Measurements from ENCODE around the gene GNS.

Gene GNS

GRCh38 chr12:64753427-64753826 is 5.8 kb downstream of the GNS start:
- Histone ChIP-seq H3K9ac (ENCODE audit: low read length in 5 of 5) (peak overlapping the region in 2 of 5 donors; percentile 28 to 53), H3K9me3 (ENCODE audit: control insufficient read depth in 5 of 5, low read length in 5 of 5) (no peaks in the 10 kb centered on the region), H3K27me3 (ENCODE audit: control insufficient read depth in 5 of 5, insufficient read depth in 4 of 5, low read length in 5 of 5) (no peaks in the 10 kb centered on the region), H3K4me3 (ENCODE audit: low read depth in 1 of 5, low read length in 5 of 5) (no peak overlapping the region), H3K36me3 (ENCODE audit: control insufficient read depth in 5 of 5, insufficient read depth in 5 of 5, low read length in 5 of 5) (peaks cover 4 to 20% (median 14%) of the 10 kb centered on the region in 5 donors), H3K4me1 (ENCODE audit: control insufficient read depth in 5 of 5, insufficient read depth in 5 of 5, low read length in 5 of 5) (peaks cover 4 to 48% (median 43%) of the 10 kb centered on the region in 5 donors), H3K27ac (ENCODE audit: low read depth, low read length) (peak overlapping the region; percentile 69)

DNA sequence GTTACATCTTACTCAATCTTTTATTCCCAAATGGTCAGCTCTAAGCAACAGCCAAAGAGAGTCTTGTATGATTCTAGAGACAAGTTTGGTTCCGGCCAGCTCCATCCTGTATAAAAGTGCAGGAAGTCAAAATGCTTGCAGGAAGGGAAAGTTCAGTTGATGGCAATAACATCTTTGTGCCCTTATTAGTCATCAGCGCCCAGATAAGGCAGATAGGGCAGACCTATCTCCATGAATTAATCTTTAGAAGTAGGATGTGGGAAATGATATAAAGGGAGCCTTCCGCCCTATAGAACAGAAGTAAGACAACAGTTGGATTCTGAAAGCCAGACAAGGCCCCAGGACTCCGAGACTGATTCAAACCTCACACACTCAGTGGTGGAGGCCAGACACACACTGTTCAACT is 6.4 kb downstream of the GNS start:
- H3K9me3 ChIP-seq (ENCODE audit: control insufficient read depth in 5 of 5, low read length in 5 of 5) = no peaks in the 10 kb centered on the region
- H3K36me3 ChIP-seq (ENCODE audit: control insufficient read depth in 5 of 5, insufficient read depth in 5 of 5, low read length in 5 of 5) = peaks cover 5 to 24% (median 14%) of the 10 kb centered on the region in 5 donors
- peaks cover 4 to 47% (median 39%) of the 10 kb centered on the region in 5 donors for H3K4me1 ChIP-seq (ENCODE audit: control insufficient read depth in 5 of 5, insufficient read depth in 5 of 5, low read length in 5 of 5)
- H3K4me3 ChIP-seq (ENCODE audit: low read depth in 1 of 5, low read length in 5 of 5) = no peak overlapping the region
- peak overlapping the region; percentile 69 for H3K27ac ChIP-seq (ENCODE audit: low read depth, low read length)
- peak overlapping the region in 2 of 5 donors; percentile 28 to 57 for H3K9ac ChIP-seq (ENCODE audit: low read length in 5 of 5)
- no peaks in the 10 kb centered on the region for H3K27me3 ChIP-seq (ENCODE audit: control insufficient read depth in 5 of 5, insufficient read depth in 4 of 5, low read length in 5 of 5)

GRCh38 chr12:64752032-64752431 is 7.2 kb downstream of the GNS start:
- Histone ChIP-seq H3K9ac (ENCODE audit: low read length in 5 of 5) (peak overlapping the region in 2 of 5 donors; percentile 47 to 57), H3K4me3 (ENCODE audit: low read depth in 1 of 5, low read length in 5 of 5) (no peak overlapping the region), H3K27ac (ENCODE audit: low read depth, low read length) (peak overlapping the region; percentile 69), H3K9me3 (ENCODE audit: control insufficient read depth in 5 of 5, low read length in 5 of 5) (no peaks in the 10 kb centered on the region), H3K27me3 (ENCODE audit: control insufficient read depth in 5 of 5, insufficient read depth in 4 of 5, low read length in 5 of 5) (no peaks in the 10 kb centered on the region), H3K4me1 (ENCODE audit: control insufficient read depth in 5 of 5, insufficient read depth in 5 of 5, low read length in 5 of 5) (peaks cover 4 to 46% (median 34%) of the 10 kb centered on the region in 5 donors), H3K36me3 (ENCODE audit: control insufficient read depth in 5 of 5, insufficient read depth in 5 of 5, low read length in 5 of 5) (peaks cover 12 to 29% (median 17%) of the 10 kb centered on the region in 5 donors)

GRCh38 chr12:64749461-64750200 is 9.6 kb downstream of the GNS start:
- peaks cover 14 to 37% (median 30%) of the 10 kb centered on the region in 5 donors for H3K36me3 ChIP-seq (ENCODE audit: control insufficient read depth in 5 of 5, insufficient read depth in 5 of 5, low read length in 5 of 5)
- H3K27me3 ChIP-seq (ENCODE audit: control insufficient read depth in 5 of 5, insufficient read depth in 4 of 5, low read length in 5 of 5) = no peaks in the 10 kb centered on the region
- H3K27ac ChIP-seq (ENCODE audit: low read depth, low read length) = no peak overlapping the region
- no peaks in the 10 kb centered on the region for H3K9me3 ChIP-seq (ENCODE audit: control insufficient read depth in 5 of 5, low read length in 5 of 5)
- H3K4me3 ChIP-seq (ENCODE audit: low read depth in 1 of 5, low read length in 5 of 5) = no peak overlapping the region
- H3K4me1 ChIP-seq (ENCODE audit: control insufficient read depth in 5 of 5, insufficient read depth in 5 of 5, low read length in 5 of 5) = peaks cover 4 to 44% (median 42%) of the 10 kb centered on the region in 5 donors
- H3K9ac ChIP-seq (ENCODE audit: low read length in 5 of 5) = no peak overlapping the region

DNA sequence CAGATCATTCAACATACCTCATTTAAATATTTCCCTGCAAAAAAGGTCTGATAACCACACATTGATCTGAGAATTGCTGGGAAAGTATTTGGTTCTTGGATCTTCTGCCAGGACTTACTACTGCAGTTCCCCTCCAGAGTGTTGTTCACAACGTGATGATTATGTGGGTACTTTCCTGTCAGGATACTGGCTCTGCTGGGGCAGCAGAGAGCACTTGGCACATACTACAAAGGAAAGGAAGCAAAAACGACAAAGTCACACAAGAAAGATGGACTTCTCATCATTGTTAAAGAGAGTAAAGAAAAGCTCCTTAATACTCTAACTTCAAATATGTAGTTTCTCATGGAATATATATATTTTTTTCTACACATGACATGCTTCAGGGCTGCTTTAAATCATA is 11.5 kb downstream of the GNS start:
- no peaks in the 10 kb centered on the region for H3K9me3 ChIP-seq (ENCODE audit: control insufficient read depth in 5 of 5, low read length in 5 of 5)
- H3K27ac ChIP-seq (ENCODE audit: low read depth, low read length) = peak overlapping the region; percentile 22
- peaks cover 32 to 56% (median 47%) of the 10 kb centered on the region in 5 donors for H3K36me3 ChIP-seq (ENCODE audit: control insufficient read depth in 5 of 5, insufficient read depth in 5 of 5, low read length in 5 of 5)
- H3K27me3 ChIP-seq (ENCODE audit: control insufficient read depth in 5 of 5, insufficient read depth in 4 of 5, low read length in 5 of 5) = no peaks in the 10 kb centered on the region
- peaks cover 1 to 33% (median 28%) of the 10 kb centered on the region in 5 donors for H3K4me1 ChIP-seq (ENCODE audit: control insufficient read depth in 5 of 5, insufficient read depth in 5 of 5, low read length in 5 of 5)
- no peak overlapping the region for H3K4me3 ChIP-seq (ENCODE audit: low read depth in 1 of 5, low read length in 5 of 5)
- peak overlapping the region in 1 of 5 donors; percentile 2 for H3K9ac ChIP-seq (ENCODE audit: low read length in 5 of 5)

GRCh38 chr12:64746663-64747062 is 12.5 kb downstream of the GNS start:
- H3K9ac ChIP-seq (ENCODE audit: low read length in 5 of 5) = peak overlapping the region in 1 of 5 donors; percentile 19
- no peaks in the 10 kb centered on the region for H3K27me3 ChIP-seq (ENCODE audit: control insufficient read depth in 5 of 5, insufficient read depth in 4 of 5, low read length in 5 of 5)
- peaks cover 39 to 66% (median 53%) of the 10 kb centered on the region in 5 donors for H3K36me3 ChIP-seq (ENCODE audit: control insufficient read depth in 5 of 5, insufficient read depth in 5 of 5, low read length in 5 of 5)
- H3K27ac ChIP-seq (ENCODE audit: low read depth, low read length) = peak overlapping the region; percentile 25
- no peak overlapping the region for H3K4me3 ChIP-seq (ENCODE audit: low read depth in 1 of 5, low read length in 5 of 5)
- peaks cover 0 to 24% (median 19%) of the 10 kb centered on the region in 5 donors for H3K4me1 ChIP-seq (ENCODE audit: control insufficient read depth in 5 of 5, insufficient read depth in 5 of 5, low read length in 5 of 5)
- H3K9me3 ChIP-seq (ENCODE audit: control insufficient read depth in 5 of 5, low read length in 5 of 5) = no peaks in the 10 kb centered on the region

DNA sequence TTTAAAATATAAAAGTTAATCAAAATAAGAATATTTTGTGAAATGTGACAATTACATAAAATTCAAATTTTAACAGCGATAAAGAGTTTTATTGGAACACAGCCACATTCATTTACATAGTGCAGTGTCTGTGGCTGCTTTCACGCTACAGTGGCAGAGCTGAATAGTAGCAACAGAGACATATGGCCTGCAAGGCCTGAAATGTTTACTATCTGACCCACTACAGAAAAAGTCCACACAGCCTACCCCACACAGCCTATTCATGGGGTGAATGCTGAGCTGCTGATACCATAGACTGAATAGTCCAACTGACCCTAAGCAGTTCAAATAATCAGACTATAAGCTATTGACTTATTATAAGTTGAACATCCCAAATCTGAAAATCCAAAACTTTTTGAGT is 13.2 kb downstream of the GNS start:
- no peak overlapping the region for H3K27ac ChIP-seq (ENCODE audit: low read depth, low read length)

GRCh38 chr12:64745259-64745807 is 13.9 kb downstream of the GNS start:
- no peak overlapping the region for H3K4me3 ChIP-seq (ENCODE audit: low read depth in 1 of 5, low read length in 5 of 5)
- peaks cover 37 to 68% (median 61%) of the 10 kb centered on the region in 5 donors for H3K36me3 ChIP-seq (ENCODE audit: control insufficient read depth in 5 of 5, insufficient read depth in 5 of 5, low read length in 5 of 5)
- H3K9me3 ChIP-seq (ENCODE audit: control insufficient read depth in 5 of 5, low read length in 5 of 5) = no peaks in the 10 kb centered on the region
- H3K27ac ChIP-seq (ENCODE audit: low read depth, low read length) = no peak overlapping the region
- H3K9ac ChIP-seq (ENCODE audit: low read length in 5 of 5) = no peak overlapping the region
- peaks cover 0 to 28% (median 19%) of the 10 kb centered on the region in 5 donors for H3K4me1 ChIP-seq (ENCODE audit: control insufficient read depth in 5 of 5, insufficient read depth in 5 of 5, low read length in 5 of 5)
- H3K27me3 ChIP-seq (ENCODE audit: control insufficient read depth in 5 of 5, insufficient read depth in 4 of 5, low read length in 5 of 5) = no peaks in the 10 kb centered on the region

More for the DNA sequence above, 13.2 kb downstream of the GNS start:
- Histone ChIP-seq H3K4me3 (ENCODE audit: low read depth in 1 of 5, low read length in 5 of 5) (no peak overlapping the region), H3K9ac (ENCODE audit: low read length in 5 of 5) (peak overlapping the region in 1 of 5 donors; percentile 17), H3K9me3 (ENCODE audit: control insufficient read depth in 5 of 5, low read length in 5 of 5) (no peaks in the 10 kb centered on the region), H3K27me3 (ENCODE audit: control insufficient read depth in 5 of 5, insufficient read depth in 4 of 5, low read length in 5 of 5) (no peaks in the 10 kb centered on the region), H3K4me1 (ENCODE audit: control insufficient read depth in 5 of 5, insufficient read depth in 5 of 5, low read length in 5 of 5) (peaks cover 0 to 24% (median 19%) of the 10 kb centered on the region in 5 donors), H3K36me3 (ENCODE audit: control insufficient read depth in 5 of 5, insufficient read depth in 5 of 5, low read length in 5 of 5) (peaks cover 39 to 69% (median 59%) of the 10 kb centered on the region in 5 donors)

- Histone ChIP-seq H3K4me1 (ENCODE audit: control insufficient read depth in 5 of 5, insufficient read depth in 5 of 5, low read length in 5 of 5) (peaks cover 0 to 28% (median 19%) of the 10 kb centered on the region in 5 donors), H3K9me3 (ENCODE audit: control insufficient read depth in 5 of 5, low read length in 5 of 5) (no peaks in the 10 kb centered on the region), H3K4me3 (ENCODE audit: low read depth in 1 of 5, low read length in 5 of 5) (no peak overlapping the region), H3K9ac (ENCODE audit: low read length in 5 of 5) (no peak overlapping the region), H3K27me3 (ENCODE audit: control insufficient read depth in 5 of 5, insufficient read depth in 4 of 5, low read length in 5 of 5) (no peaks in the 10 kb centered on the region), H3K36me3 (ENCODE audit: control insufficient read depth in 5 of 5, insufficient read depth in 5 of 5, low read length in 5 of 5) (peaks cover 41 to 69% (median 62%) of the 10 kb centered on the region in 5 donors), H3K27ac (ENCODE audit: low read depth, low read length) (no peak overlapping the region)
Observed at GRCh38 chr12:64744422-64745258, 14.6 kb downstream of the GNS start.

Data from subcutaneous abdominal adipose tissue (tissue), 5 donors.